Central memory CD8-positive, alpha-beta T cell (primary cell): Measurements from ENCODE around the gene DCAF8.

Source experiments
- ATAC-seq: fragments of 150-1000 bp; cut with Tn5 transposase; replicated peaks from 2 replicates; pipeline ENCODE4 v1.10.0; 2022; ENCODE audit warnings: mild to moderate bottlenecking, moderate FRiP score, moderate number of reproducible peaks; ENCODE audit not compliant: poor library complexity, severe bottlenecking; ENCODE audit errors: extremely low read depth
- DNase-seq, 2 donors: peaks; one replicate each; pipeline ENCODE4 v3.0.0; 2021; ENCODE audit warnings: low spot score in 2 of 2
- H3K27ac Mint-ChIP-seq: one replicate; pipeline ENCODE4 v1.8.0; 2022; ENCODE audit warnings: low read depth, mild to moderate bottlenecking, moderate library complexity, mixed read lengths
- H3K27me3 Mint-ChIP-seq: one replicate; pipeline ENCODE4 v1.8.0; 2022; ENCODE audit warnings: mixed read lengths
- H3K36me3 Mint-ChIP-seq: one replicate; pipeline ENCODE4 v1.8.0; 2022; ENCODE audit warnings: mild to moderate bottlenecking, moderate library complexity, mixed read lengths; ENCODE audit not compliant: insufficient read depth
- H3K4me1 Mint-ChIP-seq: one replicate; pipeline ENCODE4 v1.8.0; 2022; ENCODE audit warnings: mixed read lengths
- H3K4me3 Mint-ChIP-seq: one replicate; pipeline ENCODE4 v1.8.0; 2022; ENCODE audit warnings: mild to moderate bottlenecking, moderate library complexity, mixed read lengths
- H3K9me3 Mint-ChIP-seq: one replicate; pipeline ENCODE4 v1.8.0; 2022; ENCODE audit warnings: mixed read lengths

The DCAF8 gene

GRCh38 chr1:160167580-160167979, 94.8 kb downstream of the DCAF8 start:
- DNase-seq (no peak), ATAC-seq (no peak)
- H3K9me3 Mint-ChIP-seq: no peaks in the 10 kb centered on the region
- peaks cover 2% of the 10 kb centered on the region for H3K36me3 Mint-ChIP-seq
- H3K27me3 Mint-ChIP-seq: peaks cover 61% of the 10 kb centered on the region
- peaks cover 11% of the 10 kb centered on the region for H3K4me1 Mint-ChIP-seq
- H3K4me3 Mint-ChIP-seq: no peak overlapping the region
- H3K27ac Mint-ChIP-seq: no peak overlapping the region

GRCh38 chr1:160167056-160167455, 95.3 kb downstream of the DCAF8 start:
- Mint-ChIP-seq H3K4me3 (no peak overlapping the region), H3K27ac (no peak overlapping the region), H3K27me3 (peaks cover 56% of the 10 kb centered on the region), H3K4me1 (peaks cover 11% of the 10 kb centered on the region), H3K9me3 (no peaks in the 10 kb centered on the region), H3K36me3 (peaks cover 2% of the 10 kb centered on the region)
- no peak for DNase-seq
- ATAC-seq: no peak

GRCh38 chr1:160166166-160166868, 96.0 kb downstream of the DCAF8 start:
- DNase-seq: no peak
- Mint-ChIP-seq H3K27ac (no peak overlapping the region), H3K36me3 (peaks cover 2% of the 10 kb centered on the region), H3K9me3 (no peaks in the 10 kb centered on the region), H3K27me3 (peaks cover 51% of the 10 kb centered on the region), H3K4me1 (peaks cover 11% of the 10 kb centered on the region), H3K4me3 (no peak overlapping the region)
- ATAC-seq: no peak
